VCaP (cell line): ENCODE measurements around the gene HHIPL2.
"Not testable (repeated sequence)": the region's sequence is repeated elsewhere in the genome, so short reads cannot be mapped to it uniquely, and the experiment has no call there.

Experiments
- H3K27ac ChIP-seq: fragments of 450-650 bp; 2 replicates; pipeline ENCODE4 v1.5.1; 2017
- CTCF ChIP-seq: fragments of 450-650 bp; conservative IDR thresholded peaks from 2 replicates; pipeline ENCODE4 v1.5.1; 2017; ENCODE audit warnings: mild to moderate bottlenecking, moderate library complexity

The HHIPL2 gene

GRCh38 chr1:222523852-222524251 lies 24.1 kb downstream of the HHIPL2 start:
- no peak for TF ChIP-seq CTCF
- no peak overlapping the region for H3K27ac ChIP-seq

- no peak for TF ChIP-seq CTCF
- H3K27ac ChIP-seq: no peak overlapping the region
Observed at GRCh38 chr1:222522105-222522915, 25.6 kb downstream of the HHIPL2 start.

- no peak for TF ChIP-seq CTCF
- no peak overlapping the region for H3K27ac ChIP-seq
Observed at GRCh38 chr1:222521299-222522104, 26.4 kb downstream of the HHIPL2 start.

- not testable (repeated sequence) for H3K27ac ChIP-seq
Observed at GRCh38 chr1:222489496-222489895, 58.4 kb downstream of the HHIPL2 start.

GRCh38 chr1:222487774-222488173 lies 60.1 kb downstream of the HHIPL2 start:
- H3K27ac ChIP-seq: not testable (repeated sequence)

- H3K27ac ChIP-seq: not testable (repeated sequence)
Observed at GRCh38 chr1:222484005-222484404, 63.9 kb downstream of the HHIPL2 start.

GRCh38 chr1:222479567-222479966 lies 68.3 kb downstream of the HHIPL2 start:
- not testable (repeated sequence) for H3K27ac ChIP-seq

GRCh38 chr1:222476436-222476835 lies 71.5 kb downstream of the HHIPL2 start:
- H3K27ac ChIP-seq: not testable (repeated sequence)

- H3K27ac ChIP-seq: not testable (repeated sequence)
Observed at GRCh38 chr1:222473717-222474116, 74.2 kb downstream of the HHIPL2 start.

GRCh38 chr1:222472776-222473540 lies 74.9 kb downstream of the HHIPL2 start:
- not testable (repeated sequence) for H3K27ac ChIP-seq
